ENCODE measurements around the gene MAEA. TPM values are rescaled to one million over a fixed set of nuclear protein-coding genes. Genes with fewer than 3 reads are reported as not detected.

Gene MAEA
- total RNA-seq, 1 donor from 2014 or later, result 38.2 TPM

GRCh38 chr4:1336088-1336491 lies 46.4 kb downstream of the MAEA start:
- H3K9me3 ChIP-seq (ENCODE audit: low read depth), result no peaks in the 10 kb centered on the region
- H3K4me2 ChIP-seq, result no peak overlapping the region
- no peak overlapping the region for H2AFZ ChIP-seq (replicated peaks)
- H3K27me3 ChIP-seq, result no peaks in the 10 kb centered on the region
- Mint-ChIP-seq H3K9me3 (peaks cover 5% of the 10 kb centered on the region), H3K27ac (no peak overlapping the region), H3K36me3 (peaks cover 38% of the 10 kb centered on the region), H3K4me1 (no peaks in the 10 kb centered on the region), H3K27me3 (ENCODE audit: insufficient read depth, low read depth) (peaks cover 7% of the 10 kb centered on the region), H3K4me3 (no peak overlapping the region)
- H3F3A ChIP-seq (ENCODE audit: low read depth), result no peaks in the 10 kb centered on the region
- peaks cover 4% of the 10 kb centered on the region for H4K20me1 ChIP-seq (ENCODE audit: low read depth)
- no peaks in the 10 kb centered on the region for H3K4me1 ChIP-seq
- H3K36me3 ChIP-seq, result no peaks in the 10 kb centered on the region
- H3K9ac ChIP-seq, result no peak overlapping the region
- DNase-seq (ENCODE audit: low spot score), result no peak
- no peak overlapping the region for H3K4me3 ChIP-seq
- TF ChIP-seq CTCF (IDR thresholded peaks at IDR 0.05), result no peak
- no peak for TF ChIP-seq EZH2 (IDR thresholded peaks at IDR 0.05)
- H3K79me2 ChIP-seq (ENCODE audit: low read depth), result no peaks in the 10 kb centered on the region
- H3K27ac ChIP-seq, result no peak overlapping the region

GRCh38 chr4:1337376-1337831 lies 47.7 kb downstream of the MAEA start:
- Histone ChIP-seq H3K4me3 (no peak overlapping the region), H3K27me3 (no peaks in the 10 kb centered on the region), H3K4me2 (no peak overlapping the region), H3K9me3 (ENCODE audit: low read depth) (no peaks in the 10 kb centered on the region), H3K79me2 (ENCODE audit: low read depth) (no peaks in the 10 kb centered on the region), H3K9ac (no peak overlapping the region), H3K36me3 (no peaks in the 10 kb centered on the region), H4K20me1 (ENCODE audit: low read depth) (no peaks in the 10 kb centered on the region), H3F3A (ENCODE audit: low read depth) (no peaks in the 10 kb centered on the region), H2AFZ (replicated peaks) (no peak overlapping the region), H3K27ac (no peak overlapping the region), H3K4me1 (no peaks in the 10 kb centered on the region)
- Mint-ChIP-seq H3K4me1 (no peaks in the 10 kb centered on the region), H3K4me3 (peak overlapping the region; percentile 17), H3K27ac (no peak overlapping the region), H3K36me3 (peaks cover 45% of the 10 kb centered on the region), H3K9me3 (peaks cover 5% of the 10 kb centered on the region), H3K27me3 (ENCODE audit: insufficient read depth, low read depth) (peaks cover 13% of the 10 kb centered on the region)
- DNase-seq (ENCODE audit: low spot score), result no peak
- TF ChIP-seq EZH2 (IDR thresholded peaks at IDR 0.05) (no peak), EZH2phosphoT487 (IDR thresholded peaks at IDR 0.05) (no peak), CTCF (IDR thresholded peaks at IDR 0.05) (no peak)

GRCh38 chr4:1337951-1338751 lies 48.5 kb downstream of the MAEA start:
- Histone ChIP-seq H2AFZ (replicated peaks) (no peak overlapping the region), H3K79me2 (ENCODE audit: low read depth) (no peaks in the 10 kb centered on the region), H3K4me1 (no peaks in the 10 kb centered on the region), H3K27me3 (no peaks in the 10 kb centered on the region), H3F3A (ENCODE audit: low read depth) (peaks cover 5% of the 10 kb centered on the region), H3K4me3 (no peak overlapping the region), H3K9ac (no peak overlapping the region), H3K9me3 (ENCODE audit: low read depth) (no peaks in the 10 kb centered on the region), H3K27ac (no peak overlapping the region), H3K4me2 (no peak overlapping the region), H4K20me1 (ENCODE audit: low read depth) (no peaks in the 10 kb centered on the region), H3K36me3 (no peaks in the 10 kb centered on the region)
- DNase-seq (ENCODE audit: low spot score), result no peak
- TF ChIP-seq CTCF (IDR thresholded peaks at IDR 0.05) (no peak), EZH2 (IDR thresholded peaks at IDR 0.05) (no peak), EZH2phosphoT487 (IDR thresholded peaks at IDR 0.05) (no peak)
- Mint-ChIP-seq H3K36me3 (peaks cover 51% of the 10 kb centered on the region), H3K4me1 (peaks cover 2% of the 10 kb centered on the region), H3K27ac (no peak overlapping the region), H3K27me3 (ENCODE audit: insufficient read depth, low read depth) (peaks cover 13% of the 10 kb centered on the region), H3K9me3 (peaks cover 5% of the 10 kb centered on the region), H3K4me3 (peak overlapping the region; percentile 17)
